ENCODE data around the gene PDCD1.

The PDCD1 gene

DNA sequence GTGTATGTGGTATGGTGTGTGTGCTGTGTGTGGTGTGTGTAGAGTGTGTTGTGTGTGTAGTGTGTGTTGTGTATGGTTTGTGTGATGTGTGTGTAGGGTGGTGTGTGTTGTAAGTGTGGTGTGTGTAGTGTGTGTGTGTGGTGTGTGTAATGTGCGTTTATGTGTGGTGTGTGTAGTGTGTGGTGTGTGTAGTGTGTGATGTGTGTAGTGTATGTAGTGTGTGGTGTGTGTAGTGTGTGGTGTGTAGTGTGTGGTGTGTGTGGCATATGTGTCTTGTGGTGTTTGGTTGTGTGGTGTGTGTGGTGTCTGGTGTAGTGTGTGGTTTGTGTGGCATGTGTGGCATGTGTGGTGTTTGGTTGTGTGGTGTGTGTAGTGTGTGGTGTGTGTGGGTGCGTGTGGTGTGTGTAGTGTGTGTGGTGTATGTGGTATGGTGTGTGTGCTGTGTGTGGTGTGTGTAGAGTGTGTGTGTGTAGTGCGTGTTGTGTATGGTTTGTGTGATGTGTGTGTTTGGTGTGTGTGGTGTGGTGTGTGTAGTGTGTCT is 6.8 kb upstream of the PDCD1 start:
- no peak for DNase-seq (ENCODE audit: low read depth in 2 of 2)

DNA sequence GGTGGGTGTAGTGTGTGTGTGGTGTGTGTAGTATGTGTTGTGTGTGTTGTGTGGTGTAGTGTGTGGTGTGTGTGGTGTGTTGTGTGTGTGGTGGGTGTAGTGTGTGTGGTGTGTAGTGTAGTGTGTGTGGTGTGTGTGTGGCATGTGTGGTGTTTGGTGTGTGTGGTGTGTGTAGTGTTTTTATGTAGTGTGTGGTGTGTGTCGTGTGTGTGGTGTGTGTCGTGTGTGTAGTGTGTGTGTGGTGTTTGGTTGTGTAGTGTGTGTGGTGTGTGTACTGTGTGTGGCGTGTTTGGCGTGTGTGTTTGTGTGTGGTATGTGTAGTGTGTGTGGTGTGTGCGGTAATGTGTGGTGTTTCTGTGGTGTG is 6.1 kb upstream of the PDCD1 start:
- DNase-seq (ENCODE audit: low read depth in 2 of 2): no peak

DNA sequence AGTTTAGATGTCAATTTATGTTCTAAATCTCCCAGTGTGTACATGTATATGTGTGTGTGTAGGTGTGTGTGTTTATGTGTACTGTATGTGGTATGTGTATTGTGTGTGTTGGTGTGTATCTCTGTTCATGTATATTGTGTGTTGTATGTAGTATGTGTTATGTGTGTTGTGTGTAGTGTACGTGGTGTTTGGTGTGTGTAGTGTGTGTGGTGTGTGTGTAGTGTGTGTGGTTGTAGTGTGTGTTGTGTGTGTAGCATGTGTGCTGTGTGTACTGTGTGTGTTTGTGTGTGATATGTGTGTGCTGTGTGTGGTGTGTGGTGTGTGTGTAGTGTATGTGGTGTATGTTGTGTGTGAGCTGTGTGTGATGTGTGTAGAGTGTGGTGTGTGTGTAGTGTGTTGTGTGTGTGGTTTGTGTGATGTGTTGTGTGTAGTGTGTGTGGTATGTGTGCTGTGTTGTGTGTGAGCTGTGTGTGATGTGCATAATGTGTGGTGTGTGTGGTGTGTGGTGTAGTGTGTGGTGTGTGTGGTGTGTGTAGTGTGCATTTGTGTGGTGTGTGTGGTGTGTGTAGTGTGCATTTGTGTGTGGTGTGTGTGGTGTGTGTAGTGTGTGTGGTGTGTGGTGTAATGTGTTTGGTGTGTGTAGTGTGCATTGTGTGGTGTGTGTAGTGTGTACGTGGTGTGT is 5.6 kb upstream of the PDCD1 start:
- DNase-seq (ENCODE audit: low read depth in 2 of 2): no peak

DNA sequence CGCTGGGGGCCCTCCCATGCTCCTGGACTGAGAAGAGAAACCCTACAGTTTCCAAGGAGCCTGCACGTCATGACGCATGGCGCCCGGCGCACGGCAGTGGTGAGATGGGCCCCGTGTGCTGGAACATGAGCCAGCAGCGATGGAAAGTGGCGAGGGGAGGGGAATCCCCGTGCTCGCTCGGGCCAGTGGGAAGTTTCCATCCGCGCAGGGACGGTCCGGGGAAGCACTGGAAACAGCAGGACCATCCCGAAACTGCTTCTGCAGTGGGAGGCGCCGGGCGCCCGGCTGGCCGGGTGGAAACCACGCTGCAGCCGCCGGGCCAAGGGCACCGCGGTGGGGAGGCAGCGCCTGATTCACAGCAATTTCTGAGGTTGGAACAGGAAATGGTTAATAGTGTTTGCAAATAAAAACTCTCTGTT is 4.9 kb upstream of the PDCD1 start:
- peak; percentile 35 to 52 for DNase-seq (ENCODE audit: low read depth in 2 of 2)

DNA sequence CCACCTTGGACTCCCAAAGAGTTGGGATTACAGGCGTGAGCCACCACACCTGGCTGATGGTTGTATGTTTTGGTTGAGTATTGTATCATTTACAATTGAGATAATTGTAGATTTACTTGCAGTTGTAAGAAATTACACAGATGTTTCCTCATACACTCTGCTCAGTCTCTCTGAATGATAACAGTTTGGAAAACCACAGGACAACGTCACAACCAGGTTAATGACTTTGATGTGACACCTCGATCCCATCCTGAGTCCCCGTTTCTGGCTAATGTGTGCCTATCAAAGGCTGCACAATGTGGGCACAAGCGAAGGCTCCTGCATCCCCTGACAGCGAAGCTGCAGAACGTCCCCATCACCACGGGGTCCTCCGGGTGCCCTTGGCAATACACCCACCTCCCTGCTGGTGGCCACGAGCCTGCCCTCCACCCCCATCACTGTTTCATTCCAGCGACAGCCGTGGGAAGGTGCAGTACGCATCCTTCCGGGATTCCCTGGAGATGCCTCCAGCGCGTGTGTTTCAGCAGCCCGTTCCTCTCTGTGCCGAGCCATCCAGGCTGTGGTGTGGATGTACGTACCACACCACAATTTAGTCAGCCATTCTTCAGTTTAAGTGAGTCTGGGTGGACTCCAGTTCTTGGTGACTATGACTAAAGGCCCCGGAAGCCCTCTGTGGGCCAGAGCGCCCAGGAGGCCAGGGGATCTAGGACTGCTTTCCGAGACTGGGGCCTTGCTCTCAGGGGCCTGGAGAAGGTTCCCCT is 4.3 kb upstream of the PDCD1 start:
- no peak for DNase-seq (ENCODE audit: low read depth in 2 of 2)

DNA sequence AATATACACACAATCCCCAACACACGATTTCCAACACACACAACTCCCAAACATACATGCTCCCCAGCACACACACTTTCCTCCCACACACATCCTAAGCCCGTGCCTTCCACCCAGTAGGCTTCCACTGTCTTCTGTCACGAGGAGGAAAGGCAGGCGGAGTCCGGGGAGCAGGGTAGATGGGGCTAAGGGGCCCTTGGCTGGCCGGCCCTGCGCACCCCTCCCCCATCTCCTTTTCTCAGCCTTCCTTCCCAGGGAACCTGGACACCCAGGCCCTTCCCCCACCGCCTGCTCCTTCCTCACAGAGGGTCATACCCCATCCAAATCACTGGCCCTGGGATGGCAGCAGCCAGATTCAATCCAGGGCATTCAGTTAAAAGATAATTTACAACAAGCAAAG is 3.4 kb upstream of the PDCD1 start:
- DNase-seq (ENCODE audit: low read depth in 2 of 2): no peak

DNA sequence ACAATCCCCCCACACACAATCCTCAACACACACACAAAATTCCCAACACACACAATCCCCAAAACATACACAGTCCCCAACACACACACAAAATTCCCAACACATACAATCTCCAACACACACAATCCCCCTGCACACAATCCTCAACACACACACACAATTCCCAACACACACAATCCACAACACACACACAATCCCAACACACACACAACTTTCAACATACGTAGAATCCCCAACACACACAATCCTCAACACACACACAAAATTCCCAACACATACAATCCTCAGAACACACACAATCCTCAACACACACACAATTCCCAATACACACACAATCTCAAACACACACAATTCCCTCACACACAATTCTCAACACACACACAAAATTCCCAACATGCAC is 2.6 kb upstream of the PDCD1 start:
- DNase-seq (ENCODE audit: low read depth in 2 of 2): no peak

DNA sequence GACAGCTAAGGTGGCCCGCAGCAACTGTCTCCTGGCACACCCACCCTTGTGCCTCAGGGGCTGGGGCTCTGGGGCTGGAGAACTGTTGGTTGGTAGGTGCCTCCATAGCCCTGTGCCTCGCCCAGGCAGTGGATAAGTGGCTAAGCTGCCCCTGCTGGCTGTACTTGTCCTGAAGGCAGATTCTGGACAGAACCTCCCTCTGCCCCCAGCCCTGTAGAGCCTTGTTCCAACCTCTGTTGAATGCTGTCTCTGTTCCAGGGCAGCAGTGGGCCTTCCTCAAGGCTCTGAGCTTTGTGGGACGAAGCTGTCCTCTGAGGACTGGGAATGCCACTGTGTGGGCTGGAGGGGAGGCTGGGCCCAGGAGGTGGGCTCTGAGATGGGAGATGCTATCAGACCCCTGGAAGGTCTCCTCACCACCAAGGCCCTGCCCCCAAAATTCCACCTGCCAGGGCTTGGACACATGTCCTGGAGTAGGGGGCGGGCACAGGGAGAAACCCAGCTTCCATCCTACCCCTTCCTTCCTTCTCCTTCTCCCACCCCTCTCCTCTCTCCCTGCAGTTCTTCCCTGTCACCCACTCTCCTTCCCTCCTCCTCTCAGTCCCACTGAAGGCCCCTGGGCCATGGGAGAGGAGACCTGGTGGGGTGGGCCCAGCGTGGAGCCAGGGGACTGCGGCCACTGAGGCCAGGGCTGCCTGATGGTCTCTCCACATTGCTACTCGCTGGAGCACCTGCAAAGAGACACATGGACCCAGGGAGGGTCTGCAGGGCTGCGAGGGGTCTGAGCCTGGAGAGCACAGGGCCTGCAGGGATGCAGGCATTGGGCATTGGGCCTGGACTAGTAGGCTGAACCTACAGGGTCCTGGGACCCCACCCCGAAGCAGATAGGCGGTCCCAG is 1.7 kb upstream of the PDCD1 start:
- no peak for DNase-seq (ENCODE audit: low read depth in 2 of 2)

DNA sequence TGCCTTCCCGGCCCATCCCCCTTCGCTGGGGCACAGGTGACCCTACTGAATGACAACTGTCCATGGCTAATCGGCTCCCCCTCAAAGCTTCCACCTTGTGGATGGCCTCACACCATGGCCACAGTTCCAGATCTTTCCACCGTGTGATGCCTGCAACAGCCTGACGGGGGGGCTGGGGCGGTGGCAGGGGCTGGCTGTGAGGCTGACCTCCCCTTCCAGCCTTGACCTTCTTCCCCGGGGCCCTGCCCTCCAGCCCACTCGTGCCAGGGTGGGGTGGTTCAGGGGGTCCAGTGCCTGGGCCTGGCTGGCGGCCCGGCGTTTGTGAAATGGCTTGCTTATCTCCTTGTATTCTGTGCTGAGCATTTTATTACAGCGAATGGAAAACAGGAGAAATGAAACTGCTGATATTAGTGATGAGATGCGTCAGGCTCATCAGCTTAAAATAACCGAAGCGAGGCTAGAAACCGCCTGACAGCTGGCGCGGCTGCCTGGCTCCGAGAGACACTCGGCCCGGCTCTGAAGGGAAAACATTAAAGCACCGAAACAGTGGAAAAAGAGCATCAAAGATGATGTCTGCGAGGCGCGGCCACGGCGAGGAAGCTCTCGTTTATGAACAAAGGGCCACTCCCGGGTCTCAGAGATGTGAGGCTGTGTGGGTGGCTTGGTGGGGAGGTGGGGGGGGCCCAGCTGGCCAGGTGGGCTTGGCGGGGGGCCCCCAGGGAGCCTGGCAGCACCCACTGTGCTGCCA is 916 bp upstream of the PDCD1 start:
- DNase-seq (ENCODE audit: low read depth in 2 of 2): peak; percentile 68 to 72

DNA sequence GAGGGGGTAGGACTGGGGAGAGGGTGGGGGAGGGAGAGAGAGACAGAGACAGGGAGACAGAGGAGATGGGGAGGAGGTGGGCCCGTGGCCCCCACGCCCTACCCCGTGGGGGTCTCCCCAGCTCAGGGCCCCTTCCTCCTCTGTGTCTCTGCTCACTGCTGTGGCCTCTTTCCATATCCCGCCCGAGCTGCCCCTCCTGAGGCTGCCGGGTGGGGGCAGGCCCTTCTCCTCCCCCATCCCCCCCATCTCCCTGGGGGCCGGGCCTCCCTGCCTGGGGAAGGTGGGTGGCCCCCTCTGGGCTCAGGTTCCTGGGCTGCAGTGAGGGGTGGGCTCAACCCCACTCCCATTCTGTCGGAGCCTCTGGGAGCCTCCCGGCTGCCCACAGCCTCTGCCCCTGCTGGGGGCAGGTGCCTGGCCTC is 332 bp upstream of the PDCD1 start:
- DNase-seq (ENCODE audit: low read depth in 2 of 2): no peak

DNA sequence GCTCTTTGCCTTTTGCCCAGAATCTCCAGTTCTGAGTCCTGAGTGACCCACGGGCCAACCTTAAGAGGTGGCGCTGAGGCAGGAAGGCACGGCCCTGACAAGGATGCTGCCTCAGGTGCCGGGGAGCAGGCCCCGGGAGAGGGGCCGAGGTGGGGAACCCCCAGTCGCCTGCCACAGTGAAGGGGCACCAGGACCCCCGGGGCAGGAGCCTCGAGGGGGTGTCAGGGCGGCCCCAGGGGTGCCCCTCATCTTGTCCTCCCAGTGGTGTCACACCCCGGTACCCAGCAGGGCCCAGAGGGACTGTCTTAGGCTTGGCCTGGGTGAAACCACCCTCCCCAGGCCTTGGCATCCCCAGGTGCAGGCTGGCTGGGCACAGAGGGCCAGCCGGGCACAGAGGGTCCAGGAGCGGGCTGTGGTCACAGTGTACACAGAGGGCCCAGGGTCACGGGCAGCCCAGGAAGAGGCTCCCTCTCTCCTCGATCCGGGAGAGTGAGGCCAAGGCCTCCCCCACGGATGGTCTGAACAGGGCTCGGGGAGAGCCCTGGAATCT is 1.0 kb downstream of the PDCD1 start:
- no peak for DNase-seq (ENCODE audit: low read depth in 2 of 2)

DNA sequence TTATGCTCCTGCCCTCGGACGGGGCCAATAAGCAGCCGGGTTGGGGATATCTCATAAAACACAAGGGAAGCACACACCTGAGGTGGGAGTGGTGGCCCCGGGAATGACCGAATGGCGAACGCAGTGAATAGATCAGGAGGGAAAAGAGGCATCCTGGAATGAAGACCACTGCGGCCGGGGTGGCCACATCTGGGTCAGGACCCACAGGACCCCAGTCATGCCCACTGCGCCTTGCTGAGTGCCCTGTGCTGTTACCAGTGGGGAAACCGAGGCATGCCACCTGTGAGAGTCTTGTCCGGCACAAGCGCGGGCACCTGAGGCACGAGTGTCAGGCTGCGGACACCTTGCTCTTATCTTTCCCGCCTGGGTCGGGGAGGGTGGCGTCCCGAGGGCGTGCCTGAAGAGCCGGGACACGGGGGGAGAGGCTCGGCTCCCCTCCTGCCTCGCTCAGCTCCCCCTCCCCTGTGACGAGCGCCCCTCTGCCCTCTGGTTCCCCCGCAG is 1.6 kb downstream of the PDCD1 start:
- DNase-seq (ENCODE audit: low read depth in 2 of 2): no peak

DNA sequence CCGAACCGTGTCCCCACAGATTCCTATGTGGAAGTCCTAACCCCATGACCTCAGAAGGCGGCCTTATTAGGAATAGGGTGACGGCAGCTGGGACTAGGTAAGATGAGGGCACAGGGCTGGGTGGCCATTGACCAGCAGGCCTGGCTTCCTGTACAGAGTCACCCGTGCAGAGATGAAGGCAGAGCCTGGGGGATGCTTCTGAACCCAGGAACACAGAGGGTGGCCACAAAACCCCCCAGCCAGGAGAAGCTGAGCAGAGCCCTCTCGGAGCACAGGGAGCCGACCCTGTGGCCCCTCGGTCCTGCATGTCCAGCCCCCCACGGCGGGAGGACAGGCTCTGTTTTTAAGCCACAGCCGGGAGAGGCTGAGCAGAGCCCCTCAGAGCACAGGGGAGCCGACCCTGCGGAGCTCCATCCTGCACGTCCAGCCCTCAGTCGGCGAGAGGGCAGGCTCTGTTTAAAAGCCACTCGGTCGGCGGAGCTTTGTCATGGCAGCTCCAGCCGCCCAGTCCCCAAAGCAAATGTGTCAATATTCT is 2.7 kb downstream of the PDCD1 start:
- no peak for DNase-seq (ENCODE audit: low read depth in 2 of 2)

DNA sequence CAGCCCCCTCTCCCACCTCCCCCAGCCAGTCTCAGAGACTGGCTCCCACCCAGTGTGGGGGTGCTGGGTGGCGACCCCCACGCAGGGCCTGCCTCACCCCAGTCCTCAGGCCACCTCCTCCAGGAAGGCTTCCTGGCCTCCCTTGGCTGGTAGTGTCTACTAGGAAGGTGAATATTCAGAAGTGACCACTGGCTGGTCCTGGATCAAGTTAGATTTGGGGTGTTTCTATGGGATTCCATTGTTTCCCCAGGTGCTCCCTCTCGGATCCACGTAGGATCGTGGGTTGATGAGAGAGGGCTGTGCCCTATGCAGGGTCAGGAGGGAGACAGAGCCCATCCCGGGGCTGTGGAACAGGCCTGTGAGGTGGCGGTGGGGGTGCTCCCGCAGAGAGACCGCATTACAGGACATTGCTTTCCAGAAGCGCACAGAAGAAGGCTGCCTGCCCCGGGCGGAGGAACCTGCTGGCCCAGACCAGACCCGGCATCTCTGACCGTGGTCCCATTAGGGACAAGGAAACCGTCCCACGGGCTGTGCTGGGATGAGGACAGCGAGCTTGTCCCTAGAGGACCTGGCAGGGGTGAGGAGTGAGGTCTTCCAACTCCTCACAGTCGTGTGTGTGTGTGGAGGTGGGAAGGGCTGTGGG is 3.3 kb downstream of the PDCD1 start:
- DNase-seq (ENCODE audit: low read depth in 2 of 2): no peak

DNA sequence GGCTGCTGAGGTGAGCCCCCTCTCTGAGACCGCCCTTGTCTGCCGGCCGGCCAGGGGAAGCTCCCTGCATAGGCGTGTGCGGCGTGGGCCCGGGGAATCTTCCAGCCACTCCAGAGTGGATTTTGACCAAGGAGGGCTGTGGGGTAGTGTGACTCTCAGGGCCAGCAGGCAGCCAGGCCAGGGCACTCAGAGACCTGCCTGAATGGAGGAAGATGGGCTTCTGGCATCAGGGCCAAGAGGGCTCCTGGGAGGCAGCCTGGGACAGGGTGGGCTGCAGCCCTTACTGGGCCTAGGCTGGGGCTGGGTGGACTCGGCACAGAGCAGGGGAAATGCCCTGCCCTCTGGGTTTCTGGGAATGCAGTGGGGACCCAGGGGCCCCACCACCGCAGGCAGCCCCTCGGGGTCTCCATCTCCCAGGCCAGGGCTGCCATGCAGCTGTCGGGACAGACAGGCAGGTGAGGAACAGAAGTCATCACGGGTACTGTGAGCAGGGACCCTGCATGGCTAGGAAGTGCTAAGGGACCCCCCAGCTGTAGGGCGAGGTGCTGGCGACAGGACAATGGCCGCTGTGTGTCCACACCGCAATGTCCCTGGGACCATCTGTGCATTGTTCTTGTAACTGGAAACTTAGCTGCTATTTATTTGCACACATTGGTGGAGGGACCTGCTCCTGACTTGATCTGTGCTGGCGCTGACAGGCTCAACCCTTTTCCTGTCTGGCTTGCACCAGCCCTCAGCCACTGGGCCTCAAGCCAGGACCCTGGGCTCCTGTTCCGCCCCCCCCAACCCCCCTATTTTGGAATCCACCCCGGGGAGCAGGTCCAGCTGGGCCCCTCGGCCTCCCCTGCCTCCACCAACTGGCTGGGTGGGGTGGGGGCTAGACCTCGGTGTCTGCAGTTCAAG is 4.1 kb downstream of the PDCD1 start:
- no peak for DNase-seq (ENCODE audit: low read depth in 2 of 2)

DNA sequence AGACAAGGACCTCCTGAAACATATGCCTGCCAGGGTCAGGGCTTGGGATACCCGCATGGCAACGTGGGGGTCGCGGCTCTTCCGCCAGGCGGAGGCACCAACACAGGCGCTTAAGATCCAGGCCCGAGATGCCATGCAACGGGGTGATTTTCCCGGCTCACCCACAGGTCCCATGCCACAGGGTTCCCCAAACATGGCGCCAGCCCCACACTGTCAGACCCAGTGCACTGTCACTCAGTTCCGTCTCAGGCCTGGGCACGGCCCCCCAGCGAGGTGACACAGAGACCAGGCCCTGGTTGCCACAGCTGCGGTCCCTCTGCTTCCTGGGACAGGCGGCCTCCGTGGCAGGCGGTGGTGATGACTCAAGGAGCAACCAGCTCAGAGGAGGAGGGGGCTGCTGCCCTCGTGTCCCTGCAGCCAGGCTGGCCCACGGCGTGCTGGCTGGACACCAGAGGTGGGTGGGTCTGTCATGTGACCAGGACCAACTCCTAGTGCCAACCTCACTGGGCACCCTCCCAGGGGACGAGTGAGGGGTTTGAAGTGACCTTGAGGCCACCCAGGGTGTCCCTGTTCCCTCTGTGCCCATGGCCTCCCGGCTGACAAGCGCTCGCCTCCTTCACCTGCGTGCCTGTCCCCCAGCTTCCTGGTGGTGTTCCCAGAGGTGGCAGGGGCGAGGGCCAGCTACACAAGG is 4.9 kb downstream of the PDCD1 start:
- no peak for DNase-seq (ENCODE audit: low read depth in 2 of 2)

DNA sequence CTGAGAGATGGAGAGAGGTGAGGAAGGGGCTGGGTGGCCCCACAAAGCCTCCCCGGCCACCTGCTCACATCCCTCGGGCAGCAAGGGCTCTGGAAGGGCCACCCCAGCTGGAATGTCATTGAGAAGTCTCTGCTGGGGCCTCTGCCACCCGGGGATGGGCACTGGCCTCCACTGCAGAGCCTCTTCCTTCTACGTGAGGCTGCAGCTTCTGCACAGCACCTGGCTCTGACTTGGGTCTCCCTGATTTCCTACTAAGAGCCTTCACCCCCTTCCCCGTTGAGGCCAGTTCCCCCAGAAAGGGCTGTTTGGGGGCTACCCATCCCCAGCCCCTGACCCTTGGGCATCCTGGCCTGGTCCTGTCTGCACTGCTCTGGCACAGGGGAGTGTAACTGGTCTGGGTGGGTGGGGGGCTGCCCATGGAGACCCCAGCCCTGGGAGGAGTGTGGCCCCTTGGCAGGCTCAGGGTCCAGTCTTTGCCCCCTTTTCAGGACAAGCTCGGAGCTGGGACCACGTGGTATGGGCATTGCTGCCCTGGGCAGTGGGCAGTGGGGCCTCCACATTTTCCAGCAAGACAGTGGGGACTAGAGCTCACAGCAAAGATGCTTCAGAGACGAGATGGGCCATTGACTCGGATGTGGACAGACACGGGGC is 5.6 kb downstream of the PDCD1 start:
- no peak for DNase-seq (ENCODE audit: low read depth in 2 of 2)

Data from stimulated activated CD8-positive, alpha-beta memory T cell treated with anti-CD3 and anti-CD28 coated beads, Interleukin-7, amount 100 ng/mL, for 4 hours (primary cell).